K562 (cell line): ENCODE data around the gene DYNLT2. TPM values are rescaled to one million over a fixed set of nuclear protein-coding genes. Genes with fewer than 3 reads are reported as not detected.
A peak's percentile ranks its signal among the peaks of the same experiment; 100 is the strongest.

Experiments
- ATF2 ChIP-seq: sonication (generic); formaldehyde crosslinking; IDR thresholded peaks from 2 replicates; pipeline ENCODE4 v1.8.1; 2022; ENCODE audit warnings: missing genetic modification reagents
- CREB3L1 ChIP-seq: fragments of 450-650 bp; IDR thresholded peaks from 2 replicates; pipeline ENCODE4 v1.6.1; 2014; ENCODE audit warnings: low read depth, mild to moderate bottlenecking, moderate library complexity, borderline replicate concordance
- CTCF ChIP-seq, 3 experiments: IDR thresholded peaks in 2 of 3; conservative IDR thresholded peaks in 1 of 3; 2 replicates each; pipeline ENCODE4 v1.5.1; 2011 to 2012; ENCODE audit warnings: low read length in 3 of 3, mild to moderate bottlenecking in 3 of 3, control low read depth in 2 of 3, improper control_type of control experiment in 1 of 3, inconsistent platforms in 1 of 3, low read depth in 1 of 3, mixed read lengths in 1 of 3, moderate library complexity in 1 of 3; ENCODE audit not compliant: insufficient read depth in 2 of 3
- GATAD2A ChIP-seq: fragments of 450-650 bp; IDR thresholded peaks from 2 replicates; pipeline ENCODE4 v1.6.1; 2017
- HMGN3 ChIP-seq: IDR thresholded peaks from 2 replicates; pipeline ENCODE4 v1.6.1; 2011; ENCODE audit warnings: borderline replicate concordance, low read depth, mild to moderate bottlenecking, mixed read lengths, low read length; ENCODE audit not compliant: insufficient read length; ENCODE audit errors: extremely low read depth
- JUN ChIP-seq, 2 experiments: sonication (generic) in 1 of 2; formaldehyde crosslinking in 1 of 2; IDR thresholded peaks; 2 replicates each; pipeline versions ENCODE4 v1.6.1 to v1.8.0; 2012 to 2022; ENCODE audit warnings: borderline replicate concordance in 2 of 2, mild to moderate bottlenecking in 2 of 2, improper control_type of control experiment in 1 of 2, low read depth in 1 of 2, low read length in 1 of 2, missing genetic modification reagents in 1 of 2
- KAT7 ChIP-seq: sonication (generic); formaldehyde crosslinking; IDR thresholded peaks from 2 replicates; pipeline ENCODE4 v1.8.0; 2022; ENCODE audit warnings: missing genetic modification reagents, mild to moderate bottlenecking, borderline replicate concordance
- KDM2B ChIP-seq: fragments of 250-450 bp; sonication (Bioruptor Pico); IDR thresholded peaks from 2 replicates; pipeline ENCODE4 v1.8.0; 2021; ENCODE audit warnings: mild to moderate bottlenecking, moderate library complexity
- KLF13 ChIP-seq: fragments of 450-650 bp; IDR thresholded peaks from 2 replicates; pipeline ENCODE4 v1.6.1; 2016; ENCODE audit warnings: missing genetic modification characterization, low read depth, mild to moderate bottlenecking, missing compliant biosample characterization, moderate library complexity, borderline replicate concordance
- NRF1 ChIP-seq, 2 experiments: fragments of 450-650 bp; IDR thresholded peaks in 1 of 2; conservative IDR thresholded peaks in 1 of 2; 2 replicates each; pipeline ENCODE4 v1.6.1; 2014; ENCODE audit warnings: mild to moderate bottlenecking in 2 of 2
- PHB2 ChIP-seq: fragments of 450-650 bp; IDR thresholded peaks from 2 replicates; pipeline ENCODE4 v1.6.1; 2017; ENCODE audit warnings: low read depth
- SMARCB1 ChIP-seq: IDR thresholded peaks from 2 replicates; pipeline ENCODE4 v1.6.1; 2011; ENCODE audit warnings: improper control_type of control experiment, low read depth; ENCODE audit not compliant: insufficient read length
- ZBTB7A ChIP-seq: IDR thresholded peaks from 2 replicates; pipeline ENCODE4 v1.6.1; 2011; ENCODE audit warnings: low read depth, mild to moderate bottlenecking, low read length, moderate library complexity, borderline replicate concordance; ENCODE audit not compliant: control insufficient read depth
- ZFX ChIP-seq: sonication (generic); formaldehyde crosslinking; IDR thresholded peaks from 2 replicates; pipeline ENCODE4 v1.8.0; 2022; ENCODE audit warnings: mild to moderate bottlenecking, missing genetic modification reagents, moderate library complexity
- ZNF280B ChIP-seq: fragments of 250-450 bp; sonication (Bioruptor Pico); IDR thresholded peaks from 2 replicates; pipeline ENCODE4 v1.5.1; 2021; ENCODE audit warnings: mild to moderate bottlenecking
- ZNF449 ChIP-seq: fragments of 250-450 bp; sonication (Bioruptor Pico); IDR thresholded peaks from 2 replicates; pipeline ENCODE4 v1.8.0; 2022; ENCODE audit warnings: moderate library complexity, mild to moderate bottlenecking, inconsistent platforms
- ZNF583 ChIP-seq: fragments of 250-450 bp; sonication (Bioruptor Pico); IDR thresholded peaks from 2 replicates; pipeline ENCODE4 v1.4.0; 2020
- ZNF586 ChIP-seq: fragments of 450-650 bp; formaldehyde crosslinking; conservative IDR thresholded peaks from 2 replicates; pipeline ENCODE4 v1.4.0; 2020; ENCODE audit warnings: mild to moderate bottlenecking, moderate library complexity
- ZNF830 ChIP-seq: fragments of 250-450 bp; sonication (Bioruptor Pico); IDR thresholded peaks from 2 replicates; pipeline ENCODE4 v1.5.0; 2021; ENCODE audit warnings: mild to moderate bottlenecking
- polyA plus RNA-seq, 8 experiments: library from polyadenylated mRNA; depleted of rRNA in 4 of 8; stranded (reverse) in 5 of 8; unstranded in 3 of 8; fragments of >200 nt; fragmentation: Nextera tagmentation in 2 of 8; fragmentation: Illumina TruSeq in 1 of 8; extraction: Ambion mirVana in 2 of 8; extraction: Trizol in 1 of 8; gene quantifications; 2 replicates each; pipeline versions ENCODE4 v1.2.1 to v1.2.3, GENCODE V29; 2011 to 2014; ENCODE audit warnings: inconsistent platforms in 1 of 8, missing spikeins in 1 of 8
- total RNA-seq, 7 experiments: library from RNA; depleted of rRNA in 6 of 7; stranded (reverse); fragments of >200 nt in 6 of 7; fragmentation: Illumina TruSeq in 2 of 7; extraction: Trizol in 2 of 7; gene quantifications; 2 replicates each; pipeline versions ENCODE4 v1.2.1 to v1.2.3, GENCODE V29; 2011 to 2021; ENCODE audit warnings: low replicate concordance in 1 of 7

Gene DYNLT2
- total and polyA plus RNA-seq, 9 of the 15 experiments (the other 6 are each of a cell fraction or from before 2014, with no cell fraction given): 2.0 to 12.8 (median 6.3) TPM

GRCh38 chr6:169724494-169725124 lies 26.8 kb downstream of the DYNLT2 start, which contains the start of gene PHF10 (continued):
- TF ChIP-seq CREB3L1 (peak; percentile 68), ZNF449 (no peak), SMARCB1 (peak; percentile 20), HMGN3 (peak; percentile 71), JUN (IDR thresholded peaks at IDR 0.05; ENCODE audit: borderline replicate concordance, low read depth, low read length) (no peak), JUN (CRISPR knock-in tag; IDR thresholded peaks at IDR 0.05; ENCODE audit: borderline replicate concordance) (no peak), ZFX (CRISPR knock-in tag) (peak; percentile 89), PHB2 (no peak), ZNF586 (CRISPR knock-in tag) (no peak), NRF1 (conservative IDR thresholded peaks at IDR 0.05 in 1 of 2, IDR thresholded peaks at IDR 0.05 in 1 of 2) (peak in 1 of 2 experiments; percentile 27; a peak in 3 of 4 replicates), GATAD2A (peak; percentile 76; the same call in 1 of the 2 replicates), KAT7 (CRISPR knock-in tag) (peak; percentile 87), ZNF830 (CRISPR knock-in tag) (peak; percentile 40; the same call in 1 of the 2 replicates), KLF13 (tag) (no peak), ZBTB7A (peak; percentile 84; the same call in 1 of the 2 replicates), ZNF280B (CRISPR knock-in tag) (no peak), ATF2 (CRISPR knock-in tag) (peak; percentile 77), ZNF583 (no peak; the same call in 1 of the 2 replicates), KDM2B (peak; percentile 83; the same call in 1 of the 2 replicates), CTCF (IDR thresholded peaks at IDR 0.05 in 2 of 3, conservative IDR thresholded peaks at IDR 0.05 in 1 of 3; ENCODE audit: insufficient read depth in 2 of 3, low read depth in 1 of 3, low read length in 3 of 3) (0 out of 6 replicates have a peak, but pooled peaks of 1 of the 3 experiments have one; percentile 5)
